Liver (tissue), 3 donors: Measurements from ENCODE around the gene CCDC91.

Source experiments
- EGR1 ChIP-seq, 2 donors: IDR thresholded peaks; 2 replicates each; pipeline ENCODE4 v1.6.1; 2016 to 2018; ENCODE audit warnings: antibody characterized with exemption in 2 of 2, low read depth in 2 of 2
- JUND ChIP-seq, 2 donors: IDR thresholded peaks; 2 replicates each; pipeline ENCODE4 v1.6.1; 2016; ENCODE audit warnings: antibody characterized with exemption in 2 of 2
- RAD21 ChIP-seq, 2 donors: IDR thresholded peaks; 2 replicates each; pipeline ENCODE4 v1.6.1; 2016; ENCODE audit warnings: antibody characterized with exemption in 2 of 2, mild to moderate bottlenecking in 2 of 2
- TAF1 ChIP-seq: conservative IDR thresholded peaks from 2 replicates; pipeline ENCODE4 v1.6.1; 2016; ENCODE audit warnings: antibody characterized with exemption, mild to moderate bottlenecking
- TF ChIP-seq, protein P1 (sequence below): IDR thresholded peaks from 2 replicates; pipeline ENCODE4 v1.6.1; 2016; ENCODE audit warnings: antibody characterized with exemption
- TF ChIP-seq, protein P2 (sequence below): fragments of 150-350 bp; IDR thresholded peaks from 2 replicates; pipeline ENCODE4 v1.5.1; 2017; ENCODE audit warnings: improper control_type of control experiment, low read depth, low read length; ENCODE audit not compliant: missing input control
- TF ChIP-seq, protein P3 (sequence below): IDR thresholded peaks from 2 replicates; pipeline ENCODE4 v1.6.1; 2016; ENCODE audit warnings: antibody characterized with exemption
- TF ChIP-seq, protein P4 (sequence below): IDR thresholded peaks from 2 replicates; pipeline ENCODE4 v1.6.1; 2016; ENCODE audit warnings: antibody characterized with exemption, mild to moderate bottlenecking
- donor health status: healthy.
- donor health status: healthy.

DNA sequence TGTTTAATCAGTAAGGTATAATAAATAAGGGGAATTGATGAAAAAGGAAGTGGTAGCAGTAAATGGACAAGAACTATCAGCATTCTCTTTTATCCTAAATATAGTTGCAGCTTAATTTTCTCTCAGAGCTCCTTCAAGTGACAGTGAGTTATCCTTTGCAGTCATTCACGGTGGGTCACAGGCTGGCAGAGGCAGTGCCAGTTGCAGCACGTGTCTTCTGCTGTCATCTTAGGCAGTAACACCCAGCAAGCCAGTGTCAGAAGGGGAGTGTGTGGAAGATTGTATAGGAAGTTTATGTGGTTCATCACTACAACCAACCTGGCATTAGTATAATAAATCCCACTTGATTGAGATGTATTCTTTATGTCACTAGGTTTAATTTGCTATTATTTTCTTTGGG, 170.0 kb downstream of the CCDC91 start:
- TF ChIP-seq, protein P1, sequence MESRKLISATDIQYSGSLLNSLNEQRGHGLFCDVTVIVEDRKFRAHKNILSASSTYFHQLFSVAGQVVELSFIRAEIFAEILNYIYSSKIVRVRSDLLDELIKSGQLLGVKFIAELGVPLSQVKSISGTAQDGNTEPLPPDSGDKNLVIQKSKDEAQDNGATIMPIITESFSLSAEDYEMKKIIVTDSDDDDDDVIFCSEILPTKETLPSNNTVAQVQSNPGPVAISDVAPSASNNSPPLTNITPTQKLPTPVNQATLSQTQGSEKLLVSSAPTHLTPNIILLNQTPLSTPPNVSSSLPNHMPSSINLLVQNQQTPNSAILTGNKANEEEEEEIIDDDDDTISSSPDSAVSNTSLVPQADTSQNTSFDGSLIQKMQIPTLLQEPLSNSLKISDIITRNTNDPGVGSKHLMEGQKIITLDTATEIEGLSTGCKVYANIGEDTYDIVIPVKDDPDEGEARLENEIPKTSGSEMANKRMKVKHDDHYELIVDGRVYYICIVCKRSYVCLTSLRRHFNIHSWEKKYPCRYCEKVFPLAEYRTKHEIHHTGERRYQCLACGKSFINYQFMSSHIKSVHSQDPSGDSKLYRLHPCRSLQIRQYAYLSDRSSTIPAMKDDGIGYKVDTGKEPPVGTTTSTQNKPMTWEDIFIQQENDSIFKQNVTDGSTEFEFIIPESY: no peak
- TF ChIP-seq, protein P2, sequence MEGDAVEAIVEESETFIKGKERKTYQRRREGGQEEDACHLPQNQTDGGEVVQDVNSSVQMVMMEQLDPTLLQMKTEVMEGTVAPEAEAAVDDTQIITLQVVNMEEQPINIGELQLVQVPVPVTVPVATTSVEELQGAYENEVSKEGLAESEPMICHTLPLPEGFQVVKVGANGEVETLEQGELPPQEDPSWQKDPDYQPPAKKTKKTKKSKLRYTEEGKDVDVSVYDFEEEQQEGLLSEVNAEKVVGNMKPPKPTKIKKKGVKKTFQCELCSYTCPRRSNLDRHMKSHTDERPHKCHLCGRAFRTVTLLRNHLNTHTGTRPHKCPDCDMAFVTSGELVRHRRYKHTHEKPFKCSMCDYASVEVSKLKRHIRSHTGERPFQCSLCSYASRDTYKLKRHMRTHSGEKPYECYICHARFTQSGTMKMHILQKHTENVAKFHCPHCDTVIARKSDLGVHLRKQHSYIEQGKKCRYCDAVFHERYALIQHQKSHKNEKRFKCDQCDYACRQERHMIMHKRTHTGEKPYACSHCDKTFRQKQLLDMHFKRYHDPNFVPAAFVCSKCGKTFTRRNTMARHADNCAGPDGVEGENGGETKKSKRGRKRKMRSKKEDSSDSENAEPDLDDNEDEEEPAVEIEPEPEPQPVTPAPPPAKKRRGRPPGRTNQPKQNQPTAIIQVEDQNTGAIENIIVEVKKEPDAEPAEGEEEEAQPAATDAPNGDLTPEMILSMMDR: no peak
- TF ChIP-seq, protein P3, sequence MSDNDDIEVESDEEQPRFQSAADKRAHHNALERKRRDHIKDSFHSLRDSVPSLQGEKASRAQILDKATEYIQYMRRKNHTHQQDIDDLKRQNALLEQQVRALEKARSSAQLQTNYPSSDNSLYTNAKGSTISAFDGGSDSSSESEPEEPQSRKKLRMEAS: no peak
- TF ChIP-seq EGR1 (IDR thresholded peaks at IDR 0.05; ENCODE audit: low read depth in 2 of 2): no peak
- no peak for TF ChIP-seq TAF1
- no peak for TF ChIP-seq JUND (IDR thresholded peaks at IDR 0.05)
- TF ChIP-seq, protein P4, sequence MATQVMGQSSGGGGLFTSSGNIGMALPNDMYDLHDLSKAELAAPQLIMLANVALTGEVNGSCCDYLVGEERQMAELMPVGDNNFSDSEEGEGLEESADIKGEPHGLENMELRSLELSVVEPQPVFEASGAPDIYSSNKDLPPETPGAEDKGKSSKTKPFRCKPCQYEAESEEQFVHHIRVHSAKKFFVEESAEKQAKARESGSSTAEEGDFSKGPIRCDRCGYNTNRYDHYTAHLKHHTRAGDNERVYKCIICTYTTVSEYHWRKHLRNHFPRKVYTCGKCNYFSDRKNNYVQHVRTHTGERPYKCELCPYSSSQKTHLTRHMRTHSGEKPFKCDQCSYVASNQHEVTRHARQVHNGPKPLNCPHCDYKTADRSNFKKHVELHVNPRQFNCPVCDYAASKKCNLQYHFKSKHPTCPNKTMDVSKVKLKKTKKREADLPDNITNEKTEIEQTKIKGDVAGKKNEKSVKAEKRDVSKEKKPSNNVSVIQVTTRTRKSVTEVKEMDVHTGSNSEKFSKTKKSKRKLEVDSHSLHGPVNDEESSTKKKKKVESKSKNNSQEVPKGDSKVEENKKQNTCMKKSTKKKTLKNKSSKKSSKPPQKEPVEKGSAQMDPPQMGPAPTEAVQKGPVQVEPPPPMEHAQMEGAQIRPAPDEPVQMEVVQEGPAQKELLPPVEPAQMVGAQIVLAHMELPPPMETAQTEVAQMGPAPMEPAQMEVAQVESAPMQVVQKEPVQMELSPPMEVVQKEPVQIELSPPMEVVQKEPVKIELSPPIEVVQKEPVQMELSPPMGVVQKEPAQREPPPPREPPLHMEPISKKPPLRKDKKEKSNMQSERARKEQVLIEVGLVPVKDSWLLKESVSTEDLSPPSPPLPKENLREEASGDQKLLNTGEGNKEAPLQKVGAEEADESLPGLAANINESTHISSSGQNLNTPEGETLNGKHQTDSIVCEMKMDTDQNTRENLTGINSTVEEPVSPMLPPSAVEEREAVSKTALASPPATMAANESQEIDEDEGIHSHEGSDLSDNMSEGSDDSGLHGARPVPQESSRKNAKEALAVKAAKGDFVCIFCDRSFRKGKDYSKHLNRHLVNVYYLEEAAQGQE: no peak
- TF ChIP-seq RAD21 (IDR thresholded peaks at IDR 0.05): no peak
